Lower lobe of right lung (tissue), 2 donors: ENCODE data around the gene SPATA31C2. TPM values are rescaled to one million over a fixed set of nuclear protein-coding genes. Genes with fewer than 3 reads are reported as not detected.
"Not testable (repeated sequence)": the region's sequence is repeated elsewhere in the genome, so short reads cannot be mapped to it uniquely, and the experiment has no call there.

Experiments
- ATAC-seq, 2 donors: fragments of 200-7000 bp; cut with Tn5 transposase; one replicate each; pipeline ENCODE4 v1.9.1; 2020 to 2022; ENCODE audit warnings: mild to moderate bottlenecking in 2 of 2, moderate library complexity in 2 of 2
- DNase-seq: peaks from one replicate; pipeline ENCODE4 v3.0.0-alpha.2; 2020
- H3K27ac ChIP-seq: fragments of 200-600 bp; one replicate; pipeline ENCODE4 v1.8.0; 2022
- H3K27me3 ChIP-seq: fragments of 200-600 bp; one replicate; pipeline ENCODE4 v1.8.0; 2022; ENCODE audit warnings: low read depth
- H3K36me3 ChIP-seq: fragments of 200-600 bp; one replicate; pipeline ENCODE4 v1.8.0; 2022; ENCODE audit warnings: mild to moderate bottlenecking
- H3K4me1 ChIP-seq: fragments of 200-600 bp; one replicate; pipeline ENCODE4 v1.8.0; 2022
- H3K4me3 ChIP-seq: fragments of 200-600 bp; one replicate; pipeline ENCODE4 v1.8.0; 2022; ENCODE audit warnings: mild to moderate bottlenecking
- H3K9me3 ChIP-seq: fragments of 200-600 bp; one replicate; pipeline ENCODE4 v1.8.0; 2022
- CTCF ChIP-seq: fragments of 200-600 bp; IDR thresholded peaks from one replicate; pipeline ENCODE4 v1.8.0; 2022; ENCODE audit warnings: antibody characterized with exemption, mild to moderate bottlenecking
- intact Hi-C: fragments of 100-400 bp; cut with DNase I; formaldehyde crosslinking; loops from one replicate; pipeline ENCODE4 v1.11.0; 2022
- total RNA-seq: library from RNA; stranded (reverse); fragmentation: NEBNext Ultra II Directional; extraction: Animal tissue kit (Norgen Biotek cat#: 25700); gene quantifications from one replicate; pipeline ENCODE4 v1.2.1, GENCODE V29; 2021
- donor health status: DM: no; HTN: yes; CAD: no; lungs with severe emphysema.

The SPATA31C2 gene
- total RNA-seq, 1 donor from 2014 or later = not detected

GRCh38 chr9:88143957-88144625 lies 5.8 kb upstream of the SPATA31C2 start:
- DNase-seq (no peak), ATAC-seq (no peak)
- no peaks in the 10 kb centered on the region for H3K4me1 ChIP-seq
- TF ChIP-seq CTCF = no peak
- no peaks in the 10 kb centered on the region for H3K27me3 ChIP-seq
- intact Hi-C loops = no loop called here
- no peak overlapping the region for H3K4me3 ChIP-seq
- no peaks in the 10 kb centered on the region for H3K9me3 ChIP-seq
- H3K36me3 ChIP-seq = no peaks in the 10 kb centered on the region
- no peak overlapping the region for H3K27ac ChIP-seq

DNA sequence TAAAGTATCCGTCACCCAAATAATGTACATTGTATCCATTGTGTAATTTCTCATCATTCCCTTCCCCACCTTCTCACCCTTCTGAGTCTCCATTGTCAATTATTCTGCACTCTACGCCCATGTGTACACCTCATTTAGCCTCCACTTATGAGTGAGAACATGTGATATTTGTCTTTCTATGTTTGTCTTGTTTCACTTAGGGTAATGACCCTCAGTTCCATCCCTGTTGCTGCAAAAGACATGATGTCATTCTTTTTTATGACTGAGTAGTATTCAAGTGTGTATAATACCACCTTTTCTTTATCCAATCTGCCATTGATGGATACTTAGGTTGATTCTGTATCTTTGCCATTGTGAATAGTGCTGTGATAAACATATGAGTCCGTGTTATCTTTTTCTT lies 4.9 kb upstream of the SPATA31C2 start:
- H3K4me3 ChIP-seq = no peak overlapping the region
- H3K27me3 ChIP-seq = no peaks in the 10 kb centered on the region
- ATAC-seq (no peak), DNase-seq (no peak)
- H3K36me3 ChIP-seq = no peaks in the 10 kb centered on the region
- no peaks in the 10 kb centered on the region for H3K9me3 ChIP-seq
- no peaks in the 10 kb centered on the region for H3K4me1 ChIP-seq
- intact Hi-C loops = no loop called here
- no peak overlapping the region for H3K27ac ChIP-seq
- no peak for TF ChIP-seq CTCF

- H3K4me3 ChIP-seq, H3K4me1 ChIP-seq, H3K36me3 ChIP-seq, DNase-seq, ATAC-seq, intact Hi-C loops, H3K27ac ChIP-seq, H3K9me3 ChIP-seq, H3K27me3 ChIP-seq: not testable (repeated sequence)
These were observed 4.7 kb downstream of the SPATA31C2 start for GRCh38 chr9:88133552-88133951.

DNA sequence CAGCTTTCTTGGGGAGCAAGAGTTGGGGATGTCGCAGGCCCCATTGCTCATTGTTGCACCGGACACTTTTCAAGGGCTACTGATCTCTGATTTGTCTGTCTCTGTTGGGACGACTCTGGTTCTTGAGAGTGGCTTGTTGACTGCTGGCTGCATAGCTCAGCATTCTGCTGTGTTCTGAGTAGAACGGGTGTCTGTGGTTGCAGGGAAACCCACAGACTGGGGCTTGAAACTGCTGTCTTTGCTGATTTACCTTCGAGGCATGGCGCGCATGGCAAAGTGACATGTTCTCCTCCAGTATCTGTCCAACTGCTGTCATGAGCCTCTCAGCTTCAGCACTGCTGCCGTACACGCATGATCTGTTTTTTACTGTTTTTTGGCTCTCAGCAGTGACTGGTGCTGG lies 8.7 kb downstream of the SPATA31C2 start:
- ATAC-seq, DNase-seq, H3K4me3 ChIP-seq, H3K27me3 ChIP-seq, H3K36me3 ChIP-seq, intact Hi-C loops, H3K9me3 ChIP-seq, H3K4me1 ChIP-seq, H3K27ac ChIP-seq: not testable (repeated sequence)

- DNase-seq, H3K27ac ChIP-seq, H3K27me3 ChIP-seq, intact Hi-C loops, H3K36me3 ChIP-seq, H3K9me3 ChIP-seq, H3K4me3 ChIP-seq, H3K4me1 ChIP-seq, ATAC-seq: not testable (repeated sequence)
These were observed 10.5 kb downstream of the SPATA31C2 start for GRCh38 chr9:88127700-88128300.

- H3K9me3 ChIP-seq, intact Hi-C loops, H3K4me3 ChIP-seq, H3K27ac ChIP-seq, H3K36me3 ChIP-seq, H3K4me1 ChIP-seq, DNase-seq, ATAC-seq, H3K27me3 ChIP-seq: not testable (repeated sequence)
These were observed 14.9 kb downstream of the SPATA31C2 start for GRCh38 chr9:88123413-88123812.

DNA sequence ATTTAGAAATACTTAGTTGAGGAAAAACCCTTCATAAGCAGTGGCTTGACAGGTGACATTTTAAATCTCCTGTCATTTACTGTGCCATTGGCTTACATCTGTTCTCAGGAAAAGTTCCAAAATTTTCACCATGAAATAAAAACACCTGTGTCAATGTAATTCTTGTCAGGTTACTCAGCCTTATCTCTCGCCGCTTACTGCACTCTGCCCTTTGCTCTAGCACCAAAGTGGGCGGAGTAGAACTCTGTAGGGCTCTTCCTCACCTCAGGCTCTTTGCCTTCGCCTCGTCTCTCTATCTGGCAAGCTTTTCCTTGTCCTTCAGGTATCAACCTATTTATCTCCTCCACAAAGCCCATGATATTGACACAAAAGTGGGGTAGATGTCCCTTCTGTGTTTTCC lies 20.2 kb downstream of the SPATA31C2 start:
- H3K36me3 ChIP-seq, DNase-seq, H3K27me3 ChIP-seq, H3K4me1 ChIP-seq, H3K27ac ChIP-seq, intact Hi-C loops, ATAC-seq, H3K4me3 ChIP-seq, H3K9me3 ChIP-seq: not testable (repeated sequence)

DNA sequence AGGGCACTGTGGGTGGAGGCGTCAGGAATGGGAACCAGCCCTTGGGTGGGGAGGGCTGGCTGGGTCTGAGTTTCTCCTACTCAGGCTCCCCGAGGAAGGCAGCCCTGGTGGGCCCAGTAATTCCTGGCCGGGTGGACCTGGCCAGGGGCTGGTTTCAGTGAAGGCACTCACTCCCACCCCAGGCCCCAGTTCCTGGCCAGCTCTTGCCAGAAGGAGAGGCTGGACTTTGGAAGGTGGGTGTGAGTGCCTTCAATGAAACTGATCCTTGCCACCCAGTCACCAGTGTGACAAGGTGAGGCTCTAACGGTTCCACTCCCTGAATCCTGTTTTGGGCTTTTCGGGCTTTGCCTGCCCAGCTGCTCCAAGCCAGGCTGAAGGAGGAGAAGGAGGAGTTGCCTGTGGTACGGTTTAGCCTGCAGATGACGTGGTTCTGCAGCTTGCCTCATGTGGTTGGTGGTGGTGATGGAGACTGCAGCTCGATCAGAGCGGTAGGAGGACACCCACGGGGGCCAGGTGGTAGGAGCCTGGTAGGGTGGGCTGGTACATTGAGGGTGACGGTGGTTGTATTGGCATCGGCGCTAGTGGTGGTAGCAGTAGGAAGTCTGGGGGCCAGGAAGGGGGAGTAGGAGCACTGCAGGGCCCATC lies 23.2 kb downstream of the SPATA31C2 start:
- ATAC-seq, DNase-seq, H3K27me3 ChIP-seq, H3K4me1 ChIP-seq, H3K27ac ChIP-seq, H3K9me3 ChIP-seq, intact Hi-C loops, H3K36me3 ChIP-seq, H3K4me3 ChIP-seq: not testable (repeated sequence)

DNA sequence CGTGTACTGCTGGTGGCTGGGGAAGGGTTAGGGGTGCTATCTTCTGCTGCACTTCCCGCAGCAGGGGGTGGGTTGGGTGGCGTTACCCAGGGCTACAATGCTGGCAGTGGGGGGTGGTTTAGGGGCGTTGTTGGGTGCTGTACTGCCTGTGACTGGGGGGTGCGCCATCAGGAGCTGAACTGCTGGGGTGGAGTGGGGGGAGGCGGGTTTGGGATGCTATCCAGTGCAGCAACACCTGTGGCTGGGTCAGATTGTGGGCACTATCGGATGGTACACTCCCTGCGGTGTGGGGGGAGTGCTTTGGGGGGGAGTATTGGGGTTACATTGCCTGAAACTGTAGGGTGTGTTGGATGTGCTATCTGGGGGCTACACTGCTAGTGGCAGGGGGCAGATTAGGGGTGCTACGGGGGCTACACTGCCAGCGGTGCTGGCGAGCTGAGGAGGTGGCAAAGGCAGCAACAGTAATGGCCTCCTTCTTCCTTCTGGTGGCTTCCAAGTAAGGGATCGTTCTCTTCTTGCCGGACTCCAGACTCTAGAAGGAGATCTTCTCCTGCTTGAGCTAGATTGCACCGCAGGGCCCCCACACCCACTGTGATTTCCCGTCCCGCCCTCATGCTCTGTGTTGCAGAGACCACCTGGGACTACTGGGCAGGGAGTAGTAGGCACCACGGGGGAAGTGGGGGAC lies 23.9 kb downstream of the SPATA31C2 start:
- intact Hi-C loops, DNase-seq: not testable (repeated sequence)

DNA sequence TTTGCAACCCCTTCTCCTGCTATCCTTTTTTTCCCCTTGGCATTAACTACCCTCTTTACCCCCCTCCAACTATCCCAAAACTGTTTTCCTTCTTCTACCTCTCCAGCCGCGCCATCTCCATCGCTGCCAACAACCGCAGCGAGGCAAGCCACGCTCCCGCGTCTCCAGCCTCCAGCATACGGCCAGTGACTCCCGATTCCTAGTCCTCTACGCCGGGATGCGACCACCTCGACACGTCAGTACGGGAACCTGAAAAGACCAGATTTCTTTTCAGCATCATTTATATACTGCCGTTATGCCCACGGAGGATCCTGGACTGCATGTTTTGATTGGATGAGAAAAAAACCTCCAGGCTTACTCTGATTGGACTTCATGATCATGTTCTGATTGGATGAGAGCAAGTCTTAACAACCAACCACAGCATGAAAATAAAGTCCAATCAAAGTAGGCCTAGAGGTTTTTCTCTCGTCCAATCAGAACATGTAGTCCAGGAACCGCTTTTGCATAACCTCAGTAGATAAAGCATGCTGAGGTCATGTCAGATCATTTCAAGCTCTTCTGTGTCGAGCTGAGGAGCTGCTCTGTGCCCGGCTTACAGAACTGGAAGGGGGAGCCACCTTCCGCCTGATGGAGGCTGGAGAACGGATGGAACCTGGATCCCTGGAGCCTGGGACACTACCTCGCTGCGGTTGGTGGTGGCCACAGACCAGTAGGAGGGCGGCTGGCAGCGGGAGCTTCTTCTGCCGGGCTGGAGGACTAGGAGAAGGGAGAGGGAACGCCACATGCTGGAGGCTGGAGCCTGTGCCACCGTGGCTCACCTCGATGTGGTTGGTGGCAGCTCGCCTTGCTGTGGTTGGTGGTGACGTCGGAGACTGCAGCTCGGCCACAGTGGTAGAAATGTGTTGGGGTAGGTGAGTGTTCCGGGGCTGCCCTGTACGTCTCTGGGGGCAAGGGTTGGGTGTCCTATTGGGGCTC lies 24.8 kb downstream of the SPATA31C2 start:
- H3K36me3 ChIP-seq, H3K4me1 ChIP-seq, H3K27ac ChIP-seq, intact Hi-C loops, DNase-seq, H3K27me3 ChIP-seq, H3K4me3 ChIP-seq, H3K9me3 ChIP-seq: not testable (repeated sequence)
- peak in 1 of 2 donors; percentile 11 for ATAC-seq

More for the DNA sequence above, 23.9 kb downstream of the SPATA31C2 start:
- H3K4me3 ChIP-seq, H3K9me3 ChIP-seq, H3K36me3 ChIP-seq, ATAC-seq, H3K27me3 ChIP-seq, H3K4me1 ChIP-seq, H3K27ac ChIP-seq: not testable (repeated sequence)
